Stomach (tissue), 4 donors: ENCODE results near the gene TJP1.

Experiments used
- EP300 ChIP-seq: sonication (generic); formaldehyde crosslinking; IDR thresholded peaks from one replicate; pipeline ENCODE4 v1.6.1; 2017; ENCODE audit warnings: antibody characterized with exemption
- POLR2A ChIP-seq, 4 donors: fragments of 450-650 bp; IDR thresholded peaks; one replicate each; pipeline ENCODE4 v1.6.1; 2016; ENCODE audit warnings: antibody characterized with exemption in 4 of 4, control low read depth in 2 of 4, mild to moderate bottlenecking in 1 of 4, moderate library complexity in 1 of 4
- POLR2AphosphoS5 ChIP-seq, 3 donors: sonication (generic); formaldehyde crosslinking; IDR thresholded peaks; one replicate each; pipeline ENCODE4 v1.6.1; 2016; ENCODE audit warnings: antibody characterized with exemption in 3 of 3
- TF ChIP-seq, protein P1 (sequence below), 7 experiments: fragments of 450-650 bp in 4 of 7; fragments of 200-600 bp in 3 of 7; sonication (generic) in 3 of 7; IDR thresholded peaks; one replicate each; pipeline ENCODE4 v1.5.1; 2016 to 2019; ENCODE audit warnings: antibody characterized with exemption in 7 of 7, control low read depth in 2 of 7, mild to moderate bottlenecking in 1 of 7

DNA sequence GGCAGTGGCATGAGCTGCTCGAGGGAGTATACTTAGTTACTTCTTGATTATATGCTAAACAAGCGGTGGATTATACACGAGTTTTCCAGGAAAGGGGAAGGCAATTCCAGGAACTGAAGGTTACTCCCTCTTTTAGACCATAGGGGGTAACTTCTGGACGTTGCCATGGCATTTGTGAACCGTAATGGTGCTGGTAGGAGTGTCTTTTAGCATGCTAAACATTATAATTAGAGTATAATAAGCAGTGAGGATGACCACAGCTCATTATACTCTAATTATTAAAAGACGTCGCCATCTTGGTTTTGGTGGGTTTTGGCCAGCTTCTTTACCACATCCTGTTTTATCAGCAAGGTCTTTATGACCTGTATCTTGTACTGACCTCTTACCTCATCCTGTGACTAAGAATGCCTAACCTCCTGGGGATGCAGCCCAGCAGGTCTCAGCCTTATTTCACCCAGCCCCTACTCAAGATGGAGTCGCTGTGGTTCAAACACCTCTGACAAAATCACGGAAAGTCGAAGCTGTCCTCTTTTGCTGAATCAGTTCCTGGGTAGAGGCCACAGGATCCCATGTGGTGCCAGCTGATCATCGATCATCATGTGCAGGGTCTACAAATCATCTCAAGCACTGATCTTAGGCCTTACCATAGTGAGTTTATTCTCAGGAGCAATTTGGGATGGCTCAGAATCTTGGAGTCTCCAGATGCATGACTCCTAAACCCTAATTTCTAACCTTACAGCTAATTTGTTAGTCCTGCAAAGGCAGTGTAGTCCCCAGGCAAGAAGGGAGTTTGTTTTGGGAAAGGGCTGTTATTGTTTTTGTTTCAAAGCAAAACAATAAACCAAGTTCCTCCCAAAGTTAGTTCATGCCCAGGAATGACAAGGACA lies 149.1 kb downstream of the TJP1 start:
- TF ChIP-seq POLR2A (IDR thresholded peaks at IDR 0.05) (no peak), POLR2AphosphoS5 (IDR thresholded peaks at IDR 0.05) (no peak), EP300 (no peak)
- TF ChIP-seq, protein P1, sequence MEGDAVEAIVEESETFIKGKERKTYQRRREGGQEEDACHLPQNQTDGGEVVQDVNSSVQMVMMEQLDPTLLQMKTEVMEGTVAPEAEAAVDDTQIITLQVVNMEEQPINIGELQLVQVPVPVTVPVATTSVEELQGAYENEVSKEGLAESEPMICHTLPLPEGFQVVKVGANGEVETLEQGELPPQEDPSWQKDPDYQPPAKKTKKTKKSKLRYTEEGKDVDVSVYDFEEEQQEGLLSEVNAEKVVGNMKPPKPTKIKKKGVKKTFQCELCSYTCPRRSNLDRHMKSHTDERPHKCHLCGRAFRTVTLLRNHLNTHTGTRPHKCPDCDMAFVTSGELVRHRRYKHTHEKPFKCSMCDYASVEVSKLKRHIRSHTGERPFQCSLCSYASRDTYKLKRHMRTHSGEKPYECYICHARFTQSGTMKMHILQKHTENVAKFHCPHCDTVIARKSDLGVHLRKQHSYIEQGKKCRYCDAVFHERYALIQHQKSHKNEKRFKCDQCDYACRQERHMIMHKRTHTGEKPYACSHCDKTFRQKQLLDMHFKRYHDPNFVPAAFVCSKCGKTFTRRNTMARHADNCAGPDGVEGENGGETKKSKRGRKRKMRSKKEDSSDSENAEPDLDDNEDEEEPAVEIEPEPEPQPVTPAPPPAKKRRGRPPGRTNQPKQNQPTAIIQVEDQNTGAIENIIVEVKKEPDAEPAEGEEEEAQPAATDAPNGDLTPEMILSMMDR (IDR thresholded peaks at IDR 0.05) = no peak
